GM21723 (cell line): ENCODE results near the gene CSN3.

Experiments
- ATAC-seq: cut with Tn5 transposase; IDR thresholded peaks from one replicate; pipeline ENCODE4 v1.9.1; 2021; ENCODE audit warnings: mild to moderate bottlenecking, moderate library complexity; ENCODE audit not compliant: unreplicated experiment

Gene CSN3

GRCh38 chr4:70291341-70291740 is 48.9 kb downstream of the CSN3 start:
- no peak for ATAC-seq

- ATAC-seq, result no peak
These were observed 55.2 kb downstream of the CSN3 start for GRCh38 chr4:70297576-70297975.

- ATAC-seq, result no peak
These were observed 55.7 kb downstream of the CSN3 start for GRCh38 chr4:70298051-70298450.

GRCh38 chr4:70299643-70300042 is 57.2 kb downstream of the CSN3 start:
- no peak for ATAC-seq

GRCh38 chr4:70300215-70300614 is 57.8 kb downstream of the CSN3 start:
- ATAC-seq, result no peak
